ENCODE data around the gene PEX16. TPM values are rescaled to one million over a fixed set of nuclear protein-coding genes. Genes with fewer than 3 reads are reported as not detected.
A peak's percentile ranks its signal among the peaks of the same experiment; 100 is the strongest.

Gene PEX16
- total and polyA plus RNA-seq, 9 of the 15 experiments (the other 6 are each of a cell fraction or from before 2014, with no cell fraction given): 1.5 to 43.9 (median 14.6) TPM

GRCh38 chr11:45904309-45904915, 13.3 kb downstream of the PEX16 start (continued):
- TF ChIP-seq PBX2 (CRISPR knock-in tag; IDR thresholded peaks at IDR 0.05; ENCODE audit: low read depth) (no peak), PBX2 (tag; conservative IDR thresholded peaks at IDR 0.05; ENCODE audit: low read depth) (no peak), HNRNPLL (IDR thresholded peaks at IDR 0.05; ENCODE audit: low read depth, low read length, poor library complexity, severe bottlenecking) (no peak), ZZZ3 (IDR thresholded peaks at IDR 0.05) (no peak), HNRNPH1 (optimal IDR thresholded peaks at IDR 0.05; ENCODE audit: low read depth, low read length) (no peak), E2F3 (CRISPR knock-in tag; IDR thresholded peaks at IDR 0.05) (no peak), ZBTB2 (IDR thresholded peaks at IDR 0.05) (no peak), POLR3A (IDR thresholded peaks at IDR 0.05; ENCODE audit: borderline replicate concordance, extremely low read depth, insufficient read depth, insufficient read length) (no peak), ZFX (CRISPR knock-in tag; IDR thresholded peaks at IDR 0.05) (peak; percentile 11; the same call in 1 of the 2 replicates), KHSRP (IDR thresholded peaks at IDR 0.05) (no peak), ZNF134 (CRISPR knock-in tag; conservative IDR thresholded peaks at IDR 0.05) (no peak), DIDO1 (tag; IDR thresholded peaks at IDR 0.05; ENCODE audit: low read depth) (no peak), NFYB (IDR thresholded peaks at IDR 0.05; ENCODE audit: extremely low read depth, insufficient read length) (no peak), ZNF57 (CRISPR knock-in tag; IDR thresholded peaks at IDR 0.05) (no peak)
- TF ChIP-seq, protein P1, sequence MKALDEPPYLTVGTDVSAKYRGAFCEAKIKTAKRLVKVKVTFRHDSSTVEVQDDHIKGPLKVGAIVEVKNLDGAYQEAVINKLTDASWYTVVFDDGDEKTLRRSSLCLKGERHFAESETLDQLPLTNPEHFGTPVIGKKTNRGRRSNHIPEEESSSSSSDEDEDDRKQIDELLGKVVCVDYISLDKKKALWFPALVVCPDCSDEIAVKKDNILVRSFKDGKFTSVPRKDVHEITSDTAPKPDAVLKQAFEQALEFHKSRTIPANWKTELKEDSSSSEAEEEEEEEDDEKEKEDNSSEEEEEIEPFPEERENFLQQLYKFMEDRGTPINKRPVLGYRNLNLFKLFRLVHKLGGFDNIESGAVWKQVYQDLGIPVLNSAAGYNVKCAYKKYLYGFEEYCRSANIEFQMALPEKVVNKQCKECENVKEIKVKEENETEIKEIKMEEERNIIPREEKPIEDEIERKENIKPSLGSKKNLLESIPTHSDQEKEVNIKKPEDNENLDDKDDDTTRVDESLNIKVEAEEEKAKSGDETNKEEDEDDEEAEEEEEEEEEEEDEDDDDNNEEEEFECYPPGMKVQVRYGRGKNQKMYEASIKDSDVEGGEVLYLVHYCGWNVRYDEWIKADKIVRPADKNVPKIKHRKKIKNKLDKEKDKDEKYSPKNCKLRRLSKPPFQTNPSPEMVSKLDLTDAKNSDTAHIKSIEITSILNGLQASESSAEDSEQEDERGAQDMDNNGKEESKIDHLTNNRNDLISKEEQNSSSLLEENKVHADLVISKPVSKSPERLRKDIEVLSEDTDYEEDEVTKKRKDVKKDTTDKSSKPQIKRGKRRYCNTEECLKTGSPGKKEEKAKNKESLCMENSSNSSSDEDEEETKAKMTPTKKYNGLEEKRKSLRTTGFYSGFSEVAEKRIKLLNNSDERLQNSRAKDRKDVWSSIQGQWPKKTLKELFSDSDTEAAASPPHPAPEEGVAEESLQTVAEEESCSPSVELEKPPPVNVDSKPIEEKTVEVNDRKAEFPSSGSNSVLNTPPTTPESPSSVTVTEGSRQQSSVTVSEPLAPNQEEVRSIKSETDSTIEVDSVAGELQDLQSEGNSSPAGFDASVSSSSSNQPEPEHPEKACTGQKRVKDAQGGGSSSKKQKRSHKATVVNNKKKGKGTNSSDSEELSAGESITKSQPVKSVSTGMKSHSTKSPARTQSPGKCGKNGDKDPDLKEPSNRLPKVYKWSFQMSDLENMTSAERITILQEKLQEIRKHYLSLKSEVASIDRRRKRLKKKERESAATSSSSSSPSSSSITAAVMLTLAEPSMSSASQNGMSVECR (CRISPR knock-in tag; IDR thresholded peaks at IDR 0.05): no peak
- TF ChIP-seq, protein P2, sequence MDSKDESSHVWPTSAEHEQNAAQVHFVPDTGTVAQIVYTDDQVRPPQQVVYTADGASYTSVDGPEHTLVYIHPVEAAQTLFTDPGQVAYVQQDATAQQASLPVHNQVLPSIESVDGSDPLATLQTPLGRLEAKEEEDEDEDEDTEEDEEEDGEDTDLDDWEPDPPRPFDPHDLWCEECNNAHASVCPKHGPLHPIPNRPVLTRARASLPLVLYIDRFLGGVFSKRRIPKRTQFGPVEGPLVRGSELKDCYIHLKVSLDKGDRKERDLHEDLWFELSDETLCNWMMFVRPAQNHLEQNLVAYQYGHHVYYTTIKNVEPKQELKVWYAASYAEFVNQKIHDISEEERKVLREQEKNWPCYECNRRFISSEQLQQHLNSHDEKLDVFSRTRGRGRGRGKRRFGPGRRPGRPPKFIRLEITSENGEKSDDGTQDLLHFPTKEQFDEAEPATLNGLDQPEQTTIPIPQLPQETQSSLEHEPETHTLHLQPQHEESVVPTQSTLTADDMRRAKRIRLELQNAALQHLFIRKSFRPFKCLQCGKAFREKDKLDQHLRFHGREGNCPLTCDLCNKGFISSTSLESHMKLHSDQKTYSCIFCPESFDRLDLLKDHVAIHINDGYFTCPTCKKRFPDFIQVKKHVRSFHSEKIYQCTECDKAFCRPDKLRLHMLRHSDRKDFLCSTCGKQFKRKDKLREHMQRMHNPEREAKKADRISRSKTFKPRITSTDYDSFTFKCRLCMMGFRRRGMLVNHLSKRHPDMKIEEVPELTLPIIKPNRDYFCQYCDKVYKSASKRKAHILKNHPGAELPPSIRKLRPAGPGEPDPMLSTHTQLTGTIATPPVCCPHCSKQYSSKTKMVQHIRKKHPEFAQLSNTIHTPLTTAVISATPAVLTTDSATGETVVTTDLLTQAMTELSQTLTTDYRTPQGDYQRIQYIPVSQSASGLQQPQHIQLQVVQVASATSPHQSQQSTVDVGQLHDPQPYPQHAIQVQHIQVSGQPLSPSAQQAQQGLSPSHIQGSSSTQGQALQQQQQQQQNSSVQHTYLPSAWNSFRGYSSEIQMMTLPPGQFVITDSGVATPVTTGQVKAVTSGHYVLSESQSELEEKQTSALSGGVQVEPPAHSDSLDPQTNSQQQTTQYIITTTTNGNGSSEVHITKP (IDR thresholded peaks at IDR 0.05; ENCODE audit: partially characterized antibody): no peak

All from K562 (cell line).